SK-N-SH (cell line): ENCODE measurements around the gene GPR162. TPM values are rescaled to one million over a fixed set of nuclear protein-coding genes. Genes with fewer than 3 reads are reported as not detected.

Experiments used
- CTCF ChIA-PET: fragments of 300-600, 350-600 bp; formaldehyde crosslinking; extraction: SDS; loops from one replicate; lab custom pipeline; 2021; lab: Yijun Ruan, JAX
- POLR2A ChIA-PET: fragments of 350-600 bp; sonication (Branson Sonifier 250); formaldehyde crosslinking; extraction: SDS; loops from one replicate; lab custom pipeline; 2020; ENCODE audit warnings: antibody characterized with exemption, inconsistent platforms; lab: Yijun Ruan, JAX
- DNase-seq: peaks from one replicate; pipeline ENCODE4 v3.0.0; 2012
- H2AFZ ChIP-seq: fragments of 200-600 bp; sonication (generic); 2 replicates; pipeline ENCODE4 v1.8.1; 2016; ENCODE audit warnings: antibody characterized with exemption, mild to moderate bottlenecking, low read depth
- H3F3A ChIP-seq: fragments of 200-600 bp; sonication (generic); replicated peaks from 2 replicates; pipeline ENCODE3; 2016; ENCODE audit warnings: antibody characterized with exemption, mild to moderate bottlenecking; ENCODE audit not compliant: insufficient read depth
- H3K27ac ChIP-seq, 2 experiments: fragments of 200-500 bp in 1 of 2; fragments of 200-600 bp in 1 of 2; sonication (Bioruptor generic) in 1 of 2; sonication (generic), shearing (Covaris generic) in 1 of 2; 2 replicates each; pipeline versions ENCODE4 v1.5.1 to v1.6.1; 2014 to 2016; ENCODE audit warnings: low read depth in 2 of 2, inconsistent platforms in 1 of 2, low read length in 1 of 2, mild to moderate bottlenecking in 1 of 2, mixed read lengths in 1 of 2
- H3K27me3 ChIP-seq: fragments of 200-600 bp; sonication (generic), shearing (Covaris generic); 2 replicates; pipeline ENCODE4 v1.6.1; 2016; ENCODE audit warnings: mixed run types; ENCODE audit not compliant: insufficient read depth
- H3K36me3 ChIP-seq, 2 experiments: fragments of 200-500 bp in 1 of 2; fragments of 200-600 bp in 1 of 2; sonication (Bioruptor generic) in 1 of 2; sonication (generic) in 1 of 2; replicated peaks in 1 of 2; 2 replicates each; pipeline versions ENCODE3 to v1.5.1; 2014 to 2016; ENCODE audit warnings: low read length in 1 of 2, mild to moderate bottlenecking in 1 of 2; ENCODE audit not compliant: insufficient read depth in 2 of 2, control insufficient read depth in 1 of 2
- H3K4me1 ChIP-seq, 2 experiments: fragments of 200-500 bp in 1 of 2; fragments of 200-600 bp in 1 of 2; sonication (Bioruptor generic) in 1 of 2; sonication (generic), shearing (Covaris generic) in 1 of 2; 2 replicates each; pipeline versions ENCODE4 v1.5.1 to v1.6.1; 2014 to 2016; ENCODE audit warnings: low read depth in 1 of 2, low read length in 1 of 2, mixed run types in 1 of 2; ENCODE audit not compliant: insufficient read depth in 2 of 2, control insufficient read depth in 1 of 2
- H3K4me2 ChIP-seq: fragments of 200-600 bp; sonication (generic), shearing (Covaris generic); 2 replicates; pipeline ENCODE4 v1.6.1; 2017; ENCODE audit warnings: mixed run types
- H3K4me3 ChIP-seq, 2 experiments: fragments of 200-500 bp in 1 of 2; fragments of 200-600 bp in 1 of 2; sonication (Bioruptor generic) in 1 of 2; sonication (generic), shearing (Covaris generic) in 1 of 2; 2 replicates each; pipeline versions ENCODE4 v1.5.1 to v1.8.1; 2014 to 2016; ENCODE audit warnings: low read depth in 2 of 2, inconsistent platforms in 1 of 2, low read length in 1 of 2, mild to moderate bottlenecking in 1 of 2, mixed read lengths in 1 of 2, moderate library complexity in 1 of 2
- H3K79me2 ChIP-seq: fragments of 200-600 bp; sonication (generic); 2 replicates; pipeline ENCODE4 v1.8.1; 2017; ENCODE audit warnings: mild to moderate bottlenecking; ENCODE audit not compliant: insufficient read depth
- H3K9ac ChIP-seq: fragments of 200-600 bp; sonication (generic); 2 replicates; pipeline ENCODE4 v1.6.1; 2017; ENCODE audit warnings: mixed run types
- H3K9me2 ChIP-seq: fragments of 200-600 bp; sonication (generic); 2 replicates; pipeline ENCODE4 v1.6.1; 2017; ENCODE audit warnings: mixed run types
- H3K9me3 ChIP-seq: fragments of 200-600 bp; sonication (generic); 2 replicates; pipeline ENCODE4 v1.6.1; 2017; ENCODE audit warnings: mixed run types, mild to moderate bottlenecking, moderate library complexity
- H4K20me1 ChIP-seq: fragments of 200-600 bp; sonication (generic); 2 replicates; pipeline ENCODE4 v1.6.1; 2017; ENCODE audit warnings: mild to moderate bottlenecking, mixed run types; ENCODE audit not compliant: insufficient read depth
- CHD2 ChIP-seq: fragments of 150-350 bp; IDR thresholded peaks from 2 replicates; pipeline ENCODE4 v1.6.1; 2018; ENCODE audit warnings: low read length; ENCODE audit not compliant: partially characterized antibody
- GABPA ChIP-seq: IDR thresholded peaks from 2 replicates; pipeline ENCODE4 v1.4.0; 2012; ENCODE audit warnings: low read depth, mild to moderate bottlenecking
- IRF3 ChIP-seq: fragments of 150-350 bp; IDR thresholded peaks from 2 replicates; pipeline ENCODE4 v1.6.1; 2016; ENCODE audit warnings: mild to moderate bottlenecking, low read depth, low read length
- JUND ChIP-seq: IDR thresholded peaks from 2 replicates; pipeline ENCODE4 v1.4.0; 2012
- MEF2A ChIP-seq: IDR thresholded peaks from 2 replicates; pipeline ENCODE4 v1.4.0; 2012; ENCODE audit warnings: low read depth, borderline replicate concordance
- MXI1 ChIP-seq: IDR thresholded peaks from 2 replicates; pipeline ENCODE4 v1.6.1; 2012; ENCODE audit warnings: mild to moderate bottlenecking, low read depth, low read length, improper control_type of control experiment
- NFIC ChIP-seq: IDR thresholded peaks from 2 replicates; pipeline ENCODE4 v1.4.0; 2012; ENCODE audit warnings: borderline replicate concordance
- NRF1 ChIP-seq: IDR thresholded peaks from 2 replicates; pipeline ENCODE4 v1.6.1; 2012; ENCODE audit warnings: low read depth, mild to moderate bottlenecking, low read length
- PBX3 ChIP-seq: IDR thresholded peaks from 2 replicates; pipeline ENCODE4; 2012
- RXRA ChIP-seq: IDR thresholded peaks from 2 replicates; pipeline ENCODE4 v1.4.0; 2012; ENCODE audit warnings: low read depth, mild to moderate bottlenecking, borderline replicate concordance
- SIN3A ChIP-seq: IDR thresholded peaks from 2 replicates; pipeline ENCODE4 v1.6.1; 2012; ENCODE audit warnings: low read depth, mild to moderate bottlenecking, low read length, moderate library complexity, borderline replicate concordance
- SMC3 ChIP-seq: IDR thresholded peaks from 2 replicates; pipeline ENCODE4 v1.6.1; 2012; ENCODE audit warnings: low read depth, low read length, improper control_type of control experiment
- TAF1 ChIP-seq: IDR thresholded peaks from 2 replicates; pipeline ENCODE4 v1.6.1; 2012; ENCODE audit warnings: low read depth, mild to moderate bottlenecking, low read length, moderate library complexity, borderline replicate concordance
- TCF12 ChIP-seq: IDR thresholded peaks from 2 replicates; pipeline ENCODE4 v1.4.0; 2012
- TEAD4 ChIP-seq: IDR thresholded peaks from 2 replicates; pipeline ENCODE4 v1.4.0; 2012; ENCODE audit warnings: mild to moderate bottlenecking, borderline replicate concordance; ENCODE audit not compliant: insufficient read depth
- USF1 ChIP-seq: IDR thresholded peaks from 2 replicates; pipeline ENCODE4 v1.4.0; 2012; ENCODE audit warnings: low read depth, borderline replicate concordance
- USF2 ChIP-seq: fragments of 150-350 bp; IDR thresholded peaks from 2 replicates; pipeline ENCODE4 v1.6.1; 2017; ENCODE audit warnings: antibody characterized with exemption, low read length, low read depth, borderline replicate concordance
- YY1 ChIP-seq: IDR thresholded peaks from 2 replicates; pipeline ENCODE4 v1.4.0; 2012; ENCODE audit warnings: low read depth, mild to moderate bottlenecking
- ZBTB33 ChIP-seq: IDR thresholded peaks from 2 replicates; pipeline ENCODE4 v1.4.0; 2012; ENCODE audit warnings: low read depth, borderline replicate concordance
- WGBS: methylation state at CpG from one replicate; pipeline ENCODE4 v1.1.6; 2017; ENCODE audit warnings: low lambda C conversion rate; 5-methylcytosine and 5-hydroxymethylcytosine counted together
- polyA plus RNA-seq, 3 experiments: library from polyadenylated mRNA; depleted of rRNA; stranded (reverse); fragments of >200 nt; gene quantifications; 2 replicates each; pipeline ENCODE4 v1.2.3, GENCODE V29; 2012

The GPR162 gene
- polyA plus RNA-seq, 1 of the 3 experiments (the other 2 are of a cell fraction): 18.6 TPM

GRCh38 chr12:6851921-6852650, 30.5 kb downstream of the GPR162 start, which contains the start of gene USP5 (continued):
- TF ChIP-seq MXI1 (peak; percentile 72), YY1 (peak; percentile 89), JUND (no peak), GABPA (peak; percentile 88), CHD2 (peak; percentile 92), TEAD4 (no peak), ZBTB33 (peak; percentile 76; the same call in 1 of the 2 replicates), TCF12 (peak; percentile 45; the same call in 1 of the 2 replicates), RXRA (no peak), SIN3A (peak; percentile 19; the same call in 1 of the 2 replicates), TAF1 (peak; percentile 50; the same call in 1 of the 2 replicates)

- H4K20me1 ChIP-seq: no peaks in the 10 kb centered on the region; the same call in 1 of the 2 replicates
- ChIA-PET CTCF (interaction anchor here (0.9 to 19.4 kb wide), 10 partner anchors 13 to 340 kb away, joined by 3 to 225 read pairs (median 5); partner anchors contain the start of genes GNB3, MLF2, P3H3 and PTMS), POLR2A (interaction anchor here (0.7 to 3.4 kb wide), 20 partner anchors 12 to 360 kb away, joined by 3 to 57 read pairs (median 6); partner anchors contain the start of genes C12orf57, GAPDH, GNB3 and GPR162)
- H3K9me3 ChIP-seq: no peaks in the 10 kb centered on the region
- H3K9ac ChIP-seq: peak overlapping the region; percentile 65
- peak overlapping the region; percentile 70 to 76 for H3K4me3 ChIP-seq
- H3K27ac ChIP-seq: peak overlapping the region; percentile 73 to 81
- DNase-seq: peak; percentile 65
- H2AFZ ChIP-seq: peak overlapping the region; percentile 67; the same call in 1 of the 2 replicates
- under 1% methylated on average over 17 of the region's 18 CpGs for WGBS
- H3F3A ChIP-seq: peaks cover 18% of the 10 kb centered on the region
- H3K36me3 ChIP-seq: peaks cover 23 to 41% of the 10 kb centered on the region in 2 experiments
- no peaks in the 10 kb centered on the region for H3K27me3 ChIP-seq
- H3K79me2 ChIP-seq: peaks cover 64% of the 10 kb centered on the region
- peak overlapping the region; percentile 96 for H3K4me2 ChIP-seq
- peaks cover 7 to 17% of the 10 kb centered on the region in 2 experiments for H3K4me1 ChIP-seq
- no peaks in the 10 kb centered on the region for H3K9me2 ChIP-seq
- TF ChIP-seq USF1 (no peak), NRF1 (no peak), TAF1 (0 out of 2 replicates have a peak, but pooled peaks have one; percentile 25), USF2 (no peak), SIN3A (no peak), CHD2 (no peak), TEAD4 (no peak), MEF2A (no peak), GABPA (no peak), SMC3 (no peak), IRF3 (no peak), PBX3 (0 out of 2 replicates have a peak, but pooled peaks have one; percentile 18), NFIC (no peak)
Measured at GRCh38 chr12:6852651-6853354, 31.2 kb downstream of the GPR162 start.
